ENCODE data around the gene GNA12.

DNA sequence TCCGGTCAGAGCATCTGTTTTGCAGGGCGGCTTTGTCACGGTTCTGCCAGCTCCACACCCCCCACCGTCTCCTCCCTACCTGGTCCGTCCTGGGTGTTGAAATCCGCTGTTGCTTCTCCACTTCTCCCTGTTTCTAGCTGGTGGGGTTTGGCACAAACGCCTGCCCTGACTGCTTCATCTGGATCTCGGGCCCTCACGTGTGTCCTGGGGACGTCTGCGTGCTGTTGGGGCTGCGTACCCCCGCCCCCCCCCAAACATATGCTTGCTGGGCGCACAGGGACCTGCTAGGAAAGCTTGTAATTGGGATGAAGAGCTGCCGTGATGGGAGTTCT lies 144.9 kb downstream of the GNA12 start:
- TF ChIP-seq, protein P1, sequence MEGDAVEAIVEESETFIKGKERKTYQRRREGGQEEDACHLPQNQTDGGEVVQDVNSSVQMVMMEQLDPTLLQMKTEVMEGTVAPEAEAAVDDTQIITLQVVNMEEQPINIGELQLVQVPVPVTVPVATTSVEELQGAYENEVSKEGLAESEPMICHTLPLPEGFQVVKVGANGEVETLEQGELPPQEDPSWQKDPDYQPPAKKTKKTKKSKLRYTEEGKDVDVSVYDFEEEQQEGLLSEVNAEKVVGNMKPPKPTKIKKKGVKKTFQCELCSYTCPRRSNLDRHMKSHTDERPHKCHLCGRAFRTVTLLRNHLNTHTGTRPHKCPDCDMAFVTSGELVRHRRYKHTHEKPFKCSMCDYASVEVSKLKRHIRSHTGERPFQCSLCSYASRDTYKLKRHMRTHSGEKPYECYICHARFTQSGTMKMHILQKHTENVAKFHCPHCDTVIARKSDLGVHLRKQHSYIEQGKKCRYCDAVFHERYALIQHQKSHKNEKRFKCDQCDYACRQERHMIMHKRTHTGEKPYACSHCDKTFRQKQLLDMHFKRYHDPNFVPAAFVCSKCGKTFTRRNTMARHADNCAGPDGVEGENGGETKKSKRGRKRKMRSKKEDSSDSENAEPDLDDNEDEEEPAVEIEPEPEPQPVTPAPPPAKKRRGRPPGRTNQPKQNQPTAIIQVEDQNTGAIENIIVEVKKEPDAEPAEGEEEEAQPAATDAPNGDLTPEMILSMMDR (IDR thresholded peaks at IDR 0.05; ENCODE audit: borderline replicate concordance, extremely low read depth, low read length, poor library complexity, severe bottlenecking): no peak
- TF ChIP-seq EZH2 (IDR thresholded peaks at IDR 0.05; ENCODE audit: borderline replicate concordance, low read depth, low read length, severe bottlenecking): no peak

All from DND-41 (cell line).